ENCODE results near the gene MACROH2A2.
"Not testable (repeated sequence)": the region's sequence is repeated elsewhere in the genome, so short reads cannot be mapped to it uniquely, and the experiment has no call there.

The MACROH2A2 gene

DNA sequence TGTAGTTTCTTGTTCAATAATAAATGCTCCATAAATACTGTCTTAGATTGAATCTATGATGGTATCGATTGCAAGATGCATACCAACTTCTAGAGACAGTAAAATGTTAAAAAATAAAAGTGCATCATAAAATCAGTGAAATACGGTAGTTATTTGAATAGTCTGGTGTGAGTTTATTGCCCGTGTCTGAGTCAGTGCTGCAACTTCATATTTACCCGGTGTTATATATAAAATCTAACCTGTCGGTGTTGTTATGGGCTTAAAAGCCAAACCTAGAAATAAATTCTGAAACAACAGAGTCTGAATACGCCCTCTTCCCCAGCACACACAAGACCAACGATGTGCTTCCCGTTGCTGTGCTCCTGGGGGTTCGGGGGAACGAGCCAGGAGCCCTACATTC lies 16.3 kb downstream of the MACROH2A2 start:
- DNase-seq: no peak

DNA sequence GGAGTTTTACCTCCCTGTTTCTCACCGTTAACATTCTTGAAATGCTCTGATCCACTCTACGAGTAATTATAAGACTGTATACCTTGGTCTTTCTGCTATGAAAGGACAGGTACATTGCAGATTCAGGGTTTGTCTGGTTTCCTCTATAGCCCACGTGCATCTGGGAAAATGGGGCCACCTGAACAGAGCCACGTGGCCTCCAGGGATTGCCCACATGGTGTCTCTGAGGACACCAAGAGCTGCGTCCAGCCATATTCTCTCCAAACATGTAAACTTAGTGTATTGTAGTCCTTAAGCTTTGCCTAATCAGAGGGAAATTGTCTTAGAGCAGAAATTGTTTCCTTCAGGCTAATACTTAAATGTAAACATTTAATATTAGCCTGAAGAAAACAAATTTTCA lies 16.7 kb downstream of the MACROH2A2 start:
- DNase-seq: no peak

DNA sequence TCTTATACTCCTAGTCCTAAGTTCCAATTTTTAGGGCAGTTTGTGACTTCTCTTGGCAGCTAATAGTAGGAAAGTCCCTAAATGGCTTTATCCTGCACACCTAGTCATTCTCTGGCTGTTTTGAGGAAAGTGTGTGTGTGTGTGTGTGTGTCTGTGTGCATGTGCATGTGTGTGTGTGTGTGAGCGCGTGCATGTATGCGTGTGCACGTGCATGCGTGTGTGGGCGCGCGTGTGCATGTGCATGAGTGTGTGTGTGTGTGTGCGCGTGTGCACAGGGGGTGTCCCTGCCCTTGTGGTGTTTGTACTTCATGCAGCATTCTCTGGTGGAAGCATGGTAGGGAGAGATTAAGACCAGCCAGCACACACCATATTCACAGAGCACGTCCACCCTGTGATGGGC lies 18.2 kb downstream of the MACROH2A2 start:
- DNase-seq: no peak

DNA sequence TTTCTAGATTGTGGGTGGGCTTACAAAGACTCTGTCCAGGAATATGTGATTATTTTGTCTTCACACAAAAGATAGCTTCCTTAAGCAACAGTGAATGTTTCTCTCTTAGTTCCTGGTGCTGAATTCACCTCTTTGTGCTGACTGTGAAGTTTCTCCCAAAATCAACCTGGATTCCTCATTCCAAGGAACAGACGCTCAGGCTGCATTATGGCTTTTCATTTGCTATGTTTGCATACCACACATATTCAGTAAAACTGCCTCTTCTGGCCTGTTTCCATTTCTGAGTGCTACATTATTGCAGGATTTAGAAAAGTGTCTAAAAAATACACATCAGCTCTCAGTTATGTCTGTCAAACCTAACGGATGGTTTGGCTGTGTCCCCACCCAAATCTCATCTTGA lies 21.5 kb downstream of the MACROH2A2 start:
- no peak for DNase-seq

DNA sequence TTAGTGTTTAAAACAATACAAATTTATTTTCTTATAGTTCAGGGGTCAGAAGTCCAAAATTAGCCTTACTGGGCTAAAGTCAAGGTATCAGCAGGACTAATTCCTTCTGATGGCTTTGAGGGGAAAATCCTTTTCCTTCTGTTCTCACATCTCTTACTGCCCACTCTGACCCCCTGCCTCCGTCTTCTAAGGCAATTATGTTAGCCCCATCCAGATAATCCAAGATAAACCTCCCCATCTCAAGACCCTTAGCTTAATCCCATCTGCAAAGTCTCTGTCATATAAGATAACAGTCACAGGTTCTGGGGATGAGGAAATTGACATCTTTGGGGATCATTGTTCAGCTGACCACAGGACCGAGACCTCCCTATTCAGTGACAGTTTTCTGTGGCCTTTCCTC lies 22.3 kb downstream of the MACROH2A2 start:
- DNase-seq: no peak

DNA sequence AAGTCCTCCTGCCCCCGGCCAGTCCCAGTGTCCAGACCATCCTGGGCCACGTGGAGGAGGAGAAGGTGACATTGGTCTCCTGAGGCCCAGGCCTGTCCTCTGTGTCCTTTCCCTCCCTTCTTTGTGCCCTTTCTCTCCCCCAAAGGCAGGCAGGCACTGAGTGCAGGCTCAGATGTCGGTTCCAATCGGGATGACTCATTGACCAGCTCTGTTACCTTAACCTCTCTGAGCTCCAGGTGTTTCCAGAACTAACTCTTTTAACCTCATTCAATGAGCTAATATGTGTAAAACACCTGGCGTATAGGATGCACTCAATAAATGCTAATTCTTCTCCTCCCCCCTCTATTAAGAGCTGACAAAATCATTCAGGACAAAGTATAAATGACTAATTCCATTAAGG lies 25.7 kb downstream of the MACROH2A2 start:
- DNase-seq: no peak

DNA sequence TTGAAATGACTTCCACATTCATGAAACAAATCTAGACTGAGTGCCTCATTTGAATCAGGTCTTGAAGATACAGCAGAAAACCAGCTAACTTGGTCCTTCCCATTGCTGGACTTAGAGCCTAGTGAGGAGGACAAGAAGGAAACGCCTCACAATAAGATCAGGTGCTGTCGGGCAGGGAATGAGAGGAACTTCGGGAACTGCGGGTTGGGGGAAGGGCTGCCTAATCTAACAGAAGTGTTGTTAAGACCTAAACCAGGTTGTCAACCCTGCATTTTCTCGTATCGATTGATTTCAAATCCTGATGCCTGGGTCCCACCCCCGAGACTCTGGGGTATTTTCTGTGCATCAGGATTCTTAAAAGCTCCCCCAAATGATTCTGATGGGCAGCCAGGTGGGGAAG lies 26.3 kb downstream of the MACROH2A2 start:
- DNase-seq: no peak

DNA sequence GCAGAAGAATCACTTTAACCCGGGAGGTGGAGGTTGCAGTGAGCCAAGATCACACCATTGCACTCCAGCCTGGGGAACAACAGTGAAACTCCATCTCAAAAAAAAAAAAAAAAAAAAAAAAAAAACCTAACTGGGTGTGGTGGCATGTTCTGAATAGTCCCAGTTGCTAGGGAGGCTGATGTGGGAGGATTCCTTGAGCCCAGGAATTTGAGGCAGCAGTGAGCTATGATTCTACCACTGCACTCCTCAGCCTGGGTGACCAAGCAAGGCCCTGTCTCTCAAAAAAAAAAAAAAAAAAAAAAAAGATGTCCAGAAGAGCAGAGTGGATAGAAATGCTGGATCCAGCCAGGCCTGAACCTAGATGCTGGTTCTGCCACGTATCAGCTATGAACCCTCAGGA lies 28.1 kb downstream of the MACROH2A2 start:
- not testable (repeated sequence) for DNase-seq

DNA sequence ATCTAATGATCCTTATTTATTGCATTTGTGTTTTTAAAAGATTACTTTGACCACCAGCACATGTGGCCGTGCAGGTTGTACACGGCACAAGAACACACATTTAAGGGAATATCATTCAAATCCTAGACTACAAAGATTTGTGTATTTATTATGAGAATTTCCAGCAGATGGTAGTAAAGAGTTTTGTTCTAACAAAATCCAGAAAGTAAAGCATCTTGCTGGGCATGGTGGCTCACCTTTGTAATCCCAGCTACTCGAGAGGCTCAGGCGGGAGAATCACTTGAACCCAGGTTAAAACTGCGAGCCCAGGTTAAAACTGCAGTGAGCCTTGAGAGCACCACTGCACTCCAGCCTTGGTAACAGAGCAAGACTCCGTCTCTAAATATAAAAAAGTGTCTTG lies 31.5 kb downstream of the MACROH2A2 start:
- DNase-seq: no peak

DNA sequence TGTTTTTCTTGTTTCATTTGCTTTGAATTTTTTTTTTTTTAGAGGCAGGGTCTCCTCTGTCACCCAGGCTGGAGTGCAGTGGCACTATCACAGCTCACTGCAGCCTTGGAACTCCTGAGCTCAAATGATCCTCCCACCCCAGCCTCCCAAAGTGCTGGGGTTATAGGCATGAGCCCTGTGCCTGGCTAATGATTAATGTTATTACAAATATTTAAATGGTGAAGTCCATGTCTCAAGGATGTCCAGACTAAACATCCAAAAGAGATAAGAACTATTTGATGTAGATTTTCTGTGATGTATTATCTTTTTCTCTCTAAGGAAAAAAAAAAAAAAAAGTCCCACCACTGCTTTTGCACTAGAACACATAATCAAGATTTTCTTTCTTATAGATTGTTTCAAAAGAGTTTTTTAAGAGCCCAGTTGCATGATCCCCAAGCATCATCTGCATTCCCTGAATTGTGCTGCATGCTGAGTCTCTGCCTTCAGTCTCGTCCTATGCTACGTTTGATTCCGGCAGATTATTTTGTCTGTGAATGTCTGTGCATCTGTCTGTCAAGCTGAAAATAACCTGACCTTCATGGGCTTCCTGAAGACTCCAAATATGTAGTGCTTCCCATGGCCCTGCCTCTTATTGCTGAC lies 33.4 kb downstream of the MACROH2A2 start:
- DNase-seq: no peak

DNA sequence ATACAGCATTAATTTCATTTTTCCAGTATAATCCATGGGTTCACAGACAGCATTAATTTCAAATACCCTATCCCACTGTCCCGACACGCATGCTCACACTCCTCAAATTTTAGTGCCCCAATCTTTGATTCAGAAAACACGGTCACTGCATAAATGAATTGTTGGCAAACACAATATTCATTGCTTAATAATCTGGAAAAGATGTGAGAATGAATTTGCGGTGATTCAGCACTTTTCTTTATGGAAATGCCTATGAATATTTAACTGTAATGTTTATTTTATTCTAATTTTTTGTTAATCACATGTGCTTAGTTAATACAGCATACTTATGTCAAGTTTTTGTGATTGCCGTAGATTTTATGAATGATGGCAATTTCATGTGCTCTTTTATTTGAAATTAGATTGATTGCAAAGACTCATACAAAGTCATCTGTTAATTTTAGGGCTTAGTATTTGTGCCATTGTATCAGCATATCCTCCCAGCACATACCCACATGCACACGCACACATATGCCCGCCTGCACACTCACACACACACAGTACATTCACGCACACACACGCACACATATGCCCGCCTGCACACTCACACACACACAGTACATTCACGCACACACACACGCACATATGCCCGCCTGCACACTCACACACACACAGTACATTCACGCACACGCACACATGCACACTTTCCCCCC lies 35.1 kb downstream of the MACROH2A2 start:
- DNase-seq: no peak

DNA sequence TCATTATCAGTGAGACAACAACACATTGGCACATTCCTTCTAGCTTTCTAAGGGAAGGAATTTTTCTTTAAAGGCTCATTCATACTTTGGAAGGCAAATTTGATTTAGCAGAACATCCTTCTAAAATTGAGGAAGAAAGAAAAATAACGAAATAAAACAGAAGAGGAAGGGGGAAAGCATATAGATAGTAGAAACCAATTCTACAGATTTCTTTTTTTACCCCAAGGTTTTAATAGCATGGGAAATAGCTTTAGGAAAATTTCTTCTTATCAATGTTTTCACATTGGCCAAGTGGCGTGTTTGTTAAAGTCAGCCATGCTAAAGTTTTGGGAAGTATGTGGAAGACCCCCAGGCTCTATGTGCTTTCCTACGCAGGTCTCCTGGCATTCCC lies 35.7 kb downstream of the MACROH2A2 start:
- no peak for DNase-seq

DNA sequence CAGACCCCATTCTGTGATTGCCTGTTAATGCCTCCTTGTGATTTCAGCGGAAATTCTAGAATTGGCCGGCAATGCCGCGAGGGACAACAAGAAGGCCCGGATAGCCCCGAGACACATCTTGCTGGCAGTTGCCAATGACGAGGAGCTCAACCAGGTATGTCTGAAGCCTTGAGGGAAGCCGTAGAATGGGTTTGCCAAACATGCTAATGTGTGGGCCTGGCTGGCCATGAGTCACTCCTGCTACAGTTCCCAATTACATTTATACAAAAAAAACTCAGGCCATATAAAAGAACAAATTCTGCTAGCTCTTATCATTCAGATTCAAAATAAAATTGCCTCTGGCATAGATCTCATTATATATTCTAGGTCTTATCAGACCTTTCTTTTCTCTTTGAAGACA lies 37.4 kb downstream of the MACROH2A2 start:
- DNase-seq: no peak

DNA sequence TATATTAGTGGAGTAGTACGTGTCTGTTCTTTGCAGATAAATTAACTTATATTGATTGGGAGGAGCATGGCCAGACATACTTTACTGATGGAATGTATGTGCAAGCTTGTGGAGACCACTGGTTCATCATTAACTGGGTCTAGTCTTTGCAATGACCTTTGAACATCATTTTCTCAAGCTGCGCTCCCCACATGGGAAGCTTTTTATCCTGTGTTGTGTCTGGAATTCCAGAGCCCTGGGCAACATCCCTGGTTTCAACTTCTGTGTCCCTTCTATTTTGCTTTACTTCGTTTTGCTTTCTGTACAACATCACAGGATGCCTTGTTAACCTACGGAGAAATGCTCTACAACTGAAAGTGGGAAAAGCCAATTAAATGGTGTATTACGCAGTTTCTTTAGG lies 38.3 kb downstream of the MACROH2A2 start:
- no peak for DNase-seq

DNA sequence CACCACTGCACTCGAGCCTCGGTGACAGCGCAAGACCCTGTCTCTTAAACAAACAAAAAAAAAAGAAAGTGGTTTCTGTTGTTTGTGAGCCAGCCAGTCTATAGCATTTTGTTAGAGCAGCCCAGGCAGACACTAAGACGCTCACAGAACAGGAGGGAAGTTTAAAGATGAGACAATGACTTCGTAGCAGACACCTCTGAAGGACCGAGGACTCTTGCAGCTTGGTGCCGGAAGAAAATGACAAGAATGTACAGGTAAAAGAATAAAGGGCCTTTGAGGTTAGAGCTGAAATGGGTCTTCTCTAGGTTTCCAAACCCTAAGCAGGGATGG lies 39.7 kb downstream of the MACROH2A2 start:
- no peak for DNase-seq

DNA sequence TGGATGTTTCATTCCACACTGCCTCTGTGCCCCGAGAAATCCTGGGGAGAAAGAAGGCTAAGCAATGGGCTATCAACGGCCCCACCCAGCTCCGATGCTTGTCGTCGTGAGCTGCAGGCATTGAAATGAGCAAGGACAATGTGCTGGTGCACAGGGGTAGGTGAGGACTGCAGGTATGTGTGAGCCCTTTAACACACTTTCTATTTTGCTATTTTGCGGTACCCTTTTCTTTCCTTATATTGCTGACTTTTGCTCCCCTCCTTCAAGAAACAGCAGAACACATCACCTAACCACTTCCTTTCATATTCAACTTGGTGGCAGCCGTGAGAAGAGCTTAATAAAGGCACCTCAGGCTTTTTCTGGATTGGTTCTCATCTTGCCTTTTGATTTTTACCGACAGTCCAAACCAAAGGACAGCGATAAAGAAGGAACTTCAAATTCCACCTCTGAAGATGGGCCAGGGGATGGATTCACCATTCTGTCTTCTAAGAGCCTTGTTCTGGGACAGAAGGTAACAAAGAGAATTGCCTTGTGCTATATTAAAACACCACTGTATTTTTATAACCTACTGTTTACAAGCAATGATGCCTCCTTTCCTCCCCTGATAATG lies 40.8 kb downstream of the MACROH2A2 start:
- no peak for DNase-seq

DNA sequence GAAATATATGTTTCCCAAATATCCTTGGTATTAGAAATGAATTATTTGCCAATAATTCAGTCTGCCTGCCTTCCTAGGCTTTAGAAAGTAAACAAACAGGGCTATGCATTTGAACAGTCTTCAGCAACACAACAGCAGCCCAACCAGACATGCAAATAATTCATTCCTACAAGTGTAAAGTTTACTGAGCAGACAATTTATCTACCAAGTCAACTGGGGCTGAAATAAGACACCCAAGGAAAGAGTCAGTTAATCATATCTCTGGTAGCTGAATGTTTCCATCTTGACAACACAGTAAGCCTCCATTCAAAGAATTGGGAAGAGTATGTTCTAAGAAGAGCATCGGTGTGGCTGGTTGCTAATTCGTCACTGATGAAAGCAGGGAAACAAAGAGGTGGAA lies 41.6 kb downstream of the MACROH2A2 start:
- no peak for DNase-seq

DNA sequence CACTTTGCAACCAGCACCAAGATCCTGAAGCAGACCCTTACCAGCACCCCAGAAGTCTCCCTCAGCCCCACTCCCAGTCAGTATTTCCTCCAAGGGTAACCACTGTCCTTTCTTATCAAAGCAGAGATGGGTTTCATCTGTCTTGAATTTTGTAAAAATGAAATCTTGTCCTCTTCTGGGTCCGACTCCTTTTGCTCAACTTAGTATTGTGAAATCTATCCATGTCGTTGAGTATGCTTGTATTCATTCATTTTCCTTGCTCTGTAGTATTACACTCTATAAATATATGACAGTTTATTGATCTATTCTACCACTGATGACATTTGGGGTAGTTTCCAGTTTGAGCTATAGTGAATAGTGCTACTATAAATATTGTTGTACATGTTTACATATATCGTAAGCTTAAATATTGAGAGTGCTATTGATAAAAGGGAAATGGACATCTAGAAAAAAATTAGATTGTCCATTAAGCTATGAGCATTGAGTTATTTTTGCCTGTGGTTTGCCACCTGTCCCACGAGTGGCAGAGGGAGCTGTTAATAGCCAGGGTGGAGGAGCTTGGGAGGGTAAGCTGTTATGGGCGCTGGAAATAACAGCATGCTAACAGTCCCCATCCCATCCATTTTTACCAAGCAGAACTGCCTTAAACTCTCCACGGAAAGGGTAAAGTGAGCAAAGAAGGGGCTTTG lies 43.5 kb downstream of the MACROH2A2 start:
- no peak for DNase-seq

DNA sequence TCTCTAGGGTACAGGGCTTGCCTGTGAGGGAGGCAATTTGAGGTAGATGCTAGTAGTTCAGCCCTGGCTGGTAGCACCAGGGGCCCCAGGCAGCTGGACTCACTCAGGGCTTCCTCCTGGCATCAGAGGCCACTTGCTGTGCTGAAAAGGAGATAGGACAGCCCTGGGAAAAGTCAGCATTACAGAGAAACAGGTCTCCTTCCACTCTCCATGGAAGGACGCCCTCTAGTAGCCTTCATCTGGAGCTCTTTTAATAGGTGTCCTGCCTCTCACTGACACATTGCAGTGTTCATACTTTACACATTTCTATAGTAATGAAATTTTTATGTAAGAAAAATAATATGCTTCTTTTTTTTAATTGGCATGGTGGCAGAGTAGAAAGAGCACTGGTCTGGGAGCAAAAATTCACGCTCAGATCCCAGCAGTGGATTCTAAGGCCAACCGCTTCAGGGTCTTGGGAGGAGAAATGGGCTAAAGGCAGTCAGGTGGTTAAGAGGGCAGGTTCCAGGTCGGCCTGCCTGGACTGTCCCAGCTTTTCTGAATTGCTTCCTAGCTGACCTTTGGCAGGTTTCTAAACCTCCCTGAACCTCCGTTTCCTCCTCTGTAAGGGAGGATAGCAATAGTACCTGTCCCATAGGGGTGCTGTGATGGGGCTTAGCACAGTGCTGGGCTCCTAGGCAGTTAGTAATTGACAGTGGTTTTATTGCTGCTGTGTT lies 44.2 kb downstream of the MACROH2A2 start:
- no peak for DNase-seq

DNA sequence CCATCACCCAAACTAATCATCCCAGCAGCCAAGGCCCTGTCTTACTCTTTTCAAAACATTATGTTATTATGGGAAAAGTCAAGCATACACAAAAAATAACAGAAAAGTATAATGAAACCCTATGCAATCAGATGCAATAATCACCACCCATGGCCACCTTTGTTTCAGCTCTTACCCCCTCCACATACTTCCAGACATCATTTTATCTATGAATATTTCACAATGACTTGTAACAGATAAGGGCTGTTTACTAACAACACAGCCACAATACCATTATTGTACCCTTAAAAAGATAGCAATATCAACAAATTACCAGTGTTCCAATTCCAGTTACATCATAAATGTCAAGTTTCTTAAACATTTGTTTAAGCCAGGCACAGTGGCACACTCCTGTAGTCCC lies 44.8 kb downstream of the MACROH2A2 start:
- no peak for DNase-seq

DNA sequence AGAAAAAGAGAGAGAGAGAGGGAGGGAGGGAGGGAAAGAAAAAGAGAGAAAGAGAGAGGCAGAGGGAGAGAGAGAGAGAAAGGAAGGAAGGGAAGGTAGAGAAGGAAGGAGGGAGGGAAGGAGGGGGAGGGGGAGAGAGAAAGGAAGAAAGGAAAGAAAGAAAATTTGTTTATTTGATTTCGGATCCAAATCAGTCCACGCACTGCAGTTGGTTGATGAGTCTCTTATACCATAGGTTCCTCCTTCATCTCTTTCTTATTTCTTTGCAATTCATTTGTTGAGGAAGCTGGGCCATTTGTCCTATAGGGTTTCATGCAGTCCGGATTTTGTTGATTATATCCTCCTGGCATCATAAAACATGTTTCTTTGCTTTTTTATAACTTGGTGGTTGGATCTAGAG lies 45.6 kb downstream of the MACROH2A2 start:
- no peak for DNase-seq

DNA sequence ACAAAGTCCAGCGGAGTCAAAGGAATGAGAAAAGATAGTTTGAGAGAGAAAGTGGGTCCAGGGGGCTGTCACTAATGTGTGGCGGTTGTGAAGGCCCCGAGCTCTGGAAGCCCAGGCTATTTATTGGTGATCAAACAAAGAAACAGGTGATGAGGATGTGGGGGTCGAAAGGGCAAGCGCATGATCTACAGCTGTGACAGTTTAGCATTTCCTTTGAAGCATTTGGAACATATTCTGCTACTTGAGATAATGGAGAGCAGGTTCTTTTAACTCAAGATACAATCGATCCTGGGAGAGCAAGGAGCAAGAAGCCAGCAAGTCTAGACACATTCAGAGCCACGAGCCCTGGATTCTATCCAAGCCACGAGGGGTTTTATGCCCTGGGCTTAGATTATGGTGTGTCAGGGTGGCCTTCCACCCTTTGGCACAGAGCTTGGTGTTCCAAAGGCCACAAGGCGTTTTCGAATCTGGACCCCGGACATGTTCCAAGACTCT lies 48.5 kb downstream of the MACROH2A2 start:
- DNase-seq: not testable (repeated sequence)

DNA sequence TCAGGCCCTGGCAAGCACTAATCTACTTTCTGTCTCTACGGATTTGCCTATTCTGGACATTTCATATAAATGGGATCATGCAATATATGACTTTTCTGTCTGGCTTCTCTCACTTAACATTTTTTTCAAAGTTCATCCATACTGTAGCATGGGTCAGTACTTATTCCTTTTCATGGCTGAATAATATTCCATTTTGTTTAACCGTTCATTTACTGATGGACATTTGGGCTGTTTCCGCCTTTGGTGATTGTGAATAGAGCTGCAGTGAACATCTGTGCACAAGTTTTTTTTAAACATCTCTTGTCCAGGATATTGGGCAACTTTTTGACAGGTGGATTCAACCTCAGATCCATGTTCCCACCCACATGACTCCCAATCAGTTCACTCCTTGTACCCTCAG lies 49.0 kb downstream of the MACROH2A2 start:
- DNase-seq: no peak
